HG02588 (cell line): ENCODE results near the gene DNAI1.
"Not testable (repeated sequence)": the region's sequence is repeated elsewhere in the genome, so short reads cannot be mapped to it uniquely, and the experiment has no call there.

Source experiments
- ATAC-seq: cut with Tn5 transposase; IDR thresholded peaks from one replicate; pipeline ENCODE4 v1.9.1; 2021; ENCODE audit warnings: mild to moderate bottlenecking, moderate library complexity; ENCODE audit not compliant: unreplicated experiment

The DNAI1 gene

GRCh38 chr9:34450644-34451043 is 8.0 kb upstream of the DNAI1 start:
- no peak for ATAC-seq

DNA sequence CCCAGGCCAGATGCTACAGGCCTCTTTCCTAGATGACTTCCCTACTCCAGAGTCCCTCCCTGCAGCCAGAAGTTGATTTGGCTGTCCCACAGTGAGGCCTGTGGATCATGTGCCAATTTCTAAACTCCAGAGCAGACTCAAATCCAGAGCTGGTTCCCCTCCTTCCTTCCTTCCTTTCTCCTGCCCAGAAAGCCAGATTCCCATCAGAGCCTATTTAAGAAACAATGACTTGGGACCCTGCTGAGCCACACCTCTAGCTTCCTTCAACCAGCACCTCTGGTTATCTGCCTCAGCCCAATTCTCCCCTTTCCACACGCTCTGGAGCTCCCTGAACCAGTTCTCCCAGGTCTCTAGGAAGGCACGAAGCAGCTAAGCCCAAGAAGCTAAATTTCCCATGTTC is 7.5 kb upstream of the DNAI1 start:
- ATAC-seq = no peak

GRCh38 chr9:34451545-34451944 is 7.1 kb upstream of the DNAI1 start:
- ATAC-seq = no peak

DNA sequence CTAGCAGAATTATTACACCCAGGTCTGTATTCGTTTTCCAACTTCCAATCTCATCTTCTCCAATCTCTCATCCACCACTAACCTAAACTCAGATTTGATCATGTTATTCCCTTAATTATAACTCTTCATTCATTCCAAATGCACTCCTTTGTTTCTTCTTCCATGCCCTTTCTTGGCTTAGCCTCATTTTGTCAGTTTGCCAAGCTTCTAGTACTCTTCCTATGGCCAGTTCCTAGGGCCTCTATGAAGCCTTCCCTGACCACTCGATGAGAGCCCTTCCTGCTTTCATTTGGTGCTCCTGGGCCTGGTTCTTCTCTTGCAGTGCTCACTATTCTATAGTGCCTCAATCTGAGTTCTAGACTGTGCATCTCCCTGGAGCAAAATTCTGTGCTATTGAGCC is 6.0 kb upstream of the DNAI1 start:
- ATAC-seq = no peak

GRCh38 chr9:34454571-34455065 is 4.0 kb upstream of the DNAI1 start:
- no peak for ATAC-seq

DNA sequence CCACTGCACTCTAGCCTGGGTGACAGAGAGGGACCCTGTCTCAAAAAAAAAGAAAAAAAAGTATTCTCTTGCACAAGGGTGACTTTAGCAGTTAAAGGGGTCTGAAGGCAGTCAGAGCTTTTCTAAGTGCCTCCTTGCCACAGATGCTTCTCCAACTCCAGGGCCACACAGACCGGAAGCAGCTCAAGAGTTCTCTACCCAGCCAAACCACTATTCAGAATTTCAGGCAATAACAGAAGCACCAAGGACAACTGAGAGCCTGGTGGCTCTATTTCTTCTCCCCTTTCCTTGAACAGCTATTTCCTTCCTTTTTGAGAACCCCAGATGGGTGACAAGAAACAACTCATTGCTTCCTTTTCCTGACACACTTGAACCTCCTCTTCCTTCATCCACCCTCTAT is 2.5 kb upstream of the DNAI1 start:
- ATAC-seq = no peak

DNA sequence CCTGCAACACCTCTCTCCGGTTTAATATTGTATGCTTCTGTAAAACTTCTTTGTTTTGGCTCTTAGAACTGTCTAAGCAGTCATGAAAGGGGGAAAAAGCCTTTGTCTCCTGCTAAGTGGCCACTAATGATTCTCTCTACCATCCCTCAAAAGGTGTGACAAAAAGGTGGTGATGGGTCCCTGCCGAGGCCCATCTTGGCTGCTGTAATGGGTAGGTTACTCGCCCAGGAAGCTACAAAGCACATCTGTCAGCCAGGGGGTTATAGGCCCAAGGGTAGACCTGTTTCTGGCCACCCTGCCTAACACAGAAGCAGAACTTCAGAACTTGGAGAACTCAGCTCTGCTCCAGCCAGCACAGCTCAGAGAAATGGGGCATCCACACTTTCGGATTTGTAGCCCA is 1.9 kb upstream of the DNAI1 start:
- no peak for ATAC-seq

- no peak for ATAC-seq
Measured at GRCh38 chr9:34457266-34458012, 1.2 kb upstream of the DNAI1 start.

GRCh38 chr9:34458959-34459340 is 345 bp downstream of the DNAI1 start:
- no peak for ATAC-seq

DNA sequence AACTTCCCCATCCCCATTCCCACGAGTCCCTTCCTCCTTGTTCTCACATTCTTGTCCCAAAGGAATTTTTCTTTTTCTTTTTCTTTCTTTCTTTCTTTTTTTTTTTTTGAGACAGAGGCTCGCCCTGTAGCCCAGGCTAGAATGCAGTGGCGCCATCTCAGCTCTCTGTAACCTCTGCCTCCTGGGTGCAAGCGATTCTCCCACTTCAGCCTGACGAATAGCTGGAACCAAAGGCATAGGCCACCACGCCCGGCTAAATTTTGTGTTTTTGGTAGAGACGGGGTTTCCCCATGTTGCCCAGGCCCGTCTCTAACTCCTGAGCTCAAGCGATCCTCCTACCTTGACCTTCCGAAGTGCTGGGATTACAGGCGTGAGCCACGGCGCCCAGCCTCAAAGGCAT is 751 bp downstream of the DNAI1 start:
- no peak for ATAC-seq

- ATAC-seq = no peak
Measured at GRCh38 chr9:34459941-34460340, 1.3 kb downstream of the DNAI1 start.

DNA sequence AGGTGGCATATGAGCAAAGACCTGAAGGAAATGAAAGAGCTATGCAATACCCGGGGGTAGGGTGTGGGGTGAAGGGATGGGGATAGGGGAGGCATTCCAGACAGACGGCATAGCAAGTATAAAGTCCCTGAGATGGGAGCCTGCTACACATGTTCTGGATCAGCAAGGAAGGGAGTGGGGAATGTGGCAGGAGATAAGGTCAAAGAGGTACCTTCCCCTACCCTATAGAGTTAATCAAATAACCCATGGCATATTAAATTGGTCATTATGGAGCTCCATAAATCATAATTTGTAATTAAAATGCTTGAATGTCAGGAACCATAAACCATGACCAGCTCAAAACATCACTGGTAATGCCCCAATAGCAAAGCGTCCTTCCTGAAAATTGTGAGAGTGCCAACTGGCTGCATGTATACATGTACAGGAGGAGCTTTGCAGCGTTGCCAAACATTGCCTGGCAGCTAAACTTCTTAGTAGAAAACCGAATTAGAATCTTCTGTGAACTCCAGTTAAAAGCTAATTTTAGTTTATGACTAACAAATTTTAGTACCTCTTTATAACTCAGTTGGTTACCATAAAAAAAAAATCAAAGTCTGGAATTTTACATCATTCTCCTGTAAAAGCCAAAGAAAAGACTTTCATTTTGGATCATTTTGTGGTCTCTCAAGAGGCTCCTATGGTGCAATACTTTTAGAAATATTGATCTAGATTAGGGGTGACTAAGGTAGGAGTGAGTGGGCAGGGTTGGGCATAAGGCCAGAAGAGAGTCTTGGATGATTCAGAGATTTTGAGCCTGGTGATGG is 4.7 kb downstream of the DNAI1 start:
- ATAC-seq = no peak

DNA sequence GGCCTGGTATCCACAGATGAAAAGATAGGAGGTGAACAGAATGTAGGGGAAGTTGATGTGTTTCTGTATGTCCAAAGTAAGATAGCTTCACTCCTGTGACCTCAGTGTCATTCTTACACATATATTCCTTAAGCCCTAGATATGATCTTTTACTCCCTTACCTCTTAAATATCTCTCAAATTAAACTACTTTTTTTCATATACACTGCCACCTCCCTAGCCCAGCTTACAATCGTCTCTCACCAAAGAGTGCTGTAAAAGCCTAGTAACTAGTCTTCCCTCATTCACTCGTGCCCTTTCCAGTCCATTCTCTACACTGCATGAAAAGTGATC is 5.3 kb downstream of the DNAI1 start:
- no peak for ATAC-seq

DNA sequence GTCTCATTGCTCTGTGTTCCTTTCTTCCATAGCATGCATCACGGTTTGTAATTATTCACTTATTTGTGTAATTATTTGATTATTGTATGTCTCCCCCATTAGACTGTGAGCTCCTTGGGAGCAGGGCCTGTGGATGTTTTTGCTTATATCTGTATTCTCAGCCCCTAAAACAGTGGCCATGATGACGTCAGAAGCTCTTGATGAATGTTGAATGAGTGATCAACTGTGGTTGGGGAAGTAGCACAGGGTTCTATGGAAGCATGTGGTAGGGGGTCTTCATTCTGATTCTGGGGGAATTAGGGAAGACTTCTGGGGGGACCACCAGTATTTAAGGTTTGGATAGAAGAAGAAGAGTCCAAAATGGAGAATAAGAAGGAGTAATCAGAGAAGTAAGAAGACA is 6.0 kb downstream of the DNAI1 start:
- ATAC-seq = no peak

DNA sequence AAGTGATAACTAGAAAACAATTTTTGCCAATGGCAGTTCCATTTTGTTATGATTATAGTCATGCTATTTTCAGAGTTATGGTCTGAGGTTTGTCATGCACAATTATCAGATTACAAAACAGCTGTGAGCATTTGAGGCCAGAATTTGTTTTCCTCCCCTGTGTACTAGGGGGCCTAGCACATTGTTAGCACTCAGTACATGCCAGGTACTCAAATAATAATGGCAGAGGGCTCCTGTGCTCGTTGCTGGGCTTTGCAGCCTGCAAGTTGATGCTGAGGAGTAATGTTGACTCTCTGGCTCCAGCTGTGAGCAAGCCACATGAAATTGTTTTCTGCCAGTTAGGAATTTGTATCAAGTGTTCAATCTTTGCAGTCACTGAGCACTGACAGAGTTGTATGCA is 6.9 kb downstream of the DNAI1 start:
- ATAC-seq = no peak

DNA sequence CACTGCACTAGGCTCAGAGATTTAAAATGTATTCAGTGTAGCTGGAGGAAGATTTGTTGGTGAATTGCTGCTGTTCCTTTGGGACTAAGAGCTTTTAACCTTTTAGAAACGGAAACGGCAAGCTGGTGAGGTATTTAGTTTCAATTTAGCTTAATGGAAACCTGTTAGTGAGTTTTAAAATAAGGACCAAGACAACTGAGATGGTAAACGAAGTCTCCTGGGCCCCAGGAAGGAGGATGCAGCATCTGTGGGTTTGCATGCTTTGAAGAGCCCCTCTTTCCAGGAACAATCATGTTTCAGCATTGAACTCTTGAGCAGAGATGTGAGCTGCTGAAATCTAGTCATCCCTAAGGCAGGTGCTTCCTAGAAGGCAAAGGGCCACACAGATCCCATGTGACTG is 16.5 kb downstream of the DNAI1 start:
- ATAC-seq = no peak

DNA sequence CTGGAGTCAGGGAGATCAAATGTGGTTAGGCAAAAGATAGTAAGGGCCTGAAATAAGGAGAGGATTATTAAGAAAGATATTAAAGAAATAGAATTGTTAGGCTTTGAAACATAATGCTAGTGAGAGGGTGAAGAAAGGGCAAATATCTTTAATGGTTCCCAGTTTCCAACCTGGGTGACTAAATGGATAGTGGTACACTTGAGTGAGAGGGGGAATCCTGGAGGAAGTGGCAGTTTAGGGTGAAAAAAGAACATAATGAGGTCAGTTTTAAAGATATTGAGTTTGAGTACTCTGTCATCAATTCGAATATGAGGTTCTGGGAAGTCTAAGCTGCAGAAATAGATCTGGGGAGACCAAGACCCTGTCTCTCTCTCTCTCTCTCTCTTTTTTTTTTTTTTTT is 18.9 kb downstream of the DNAI1 start:
- no peak for ATAC-seq

DNA sequence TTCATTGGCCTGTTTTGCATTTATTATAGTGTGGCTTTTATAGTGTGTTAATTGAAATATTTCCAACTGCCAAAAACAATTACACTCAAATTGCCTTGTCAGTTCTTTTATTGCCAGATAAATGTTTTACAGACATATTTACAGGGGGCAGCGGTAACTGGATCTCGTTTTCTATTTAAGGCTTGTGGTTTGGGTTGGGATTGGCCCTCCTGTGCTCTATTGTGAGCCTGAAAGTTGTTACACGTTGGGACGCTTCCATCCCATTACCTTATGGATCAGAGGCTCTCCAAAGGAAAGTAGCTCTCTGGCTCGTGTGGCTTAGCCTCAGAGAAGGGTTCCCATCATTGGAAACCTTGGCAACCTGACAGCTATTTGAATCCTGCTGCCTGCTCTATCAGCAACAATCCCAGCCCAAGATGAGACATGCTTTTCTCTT is 20.8 kb downstream of the DNAI1 start:
- no peak for ATAC-seq

DNA sequence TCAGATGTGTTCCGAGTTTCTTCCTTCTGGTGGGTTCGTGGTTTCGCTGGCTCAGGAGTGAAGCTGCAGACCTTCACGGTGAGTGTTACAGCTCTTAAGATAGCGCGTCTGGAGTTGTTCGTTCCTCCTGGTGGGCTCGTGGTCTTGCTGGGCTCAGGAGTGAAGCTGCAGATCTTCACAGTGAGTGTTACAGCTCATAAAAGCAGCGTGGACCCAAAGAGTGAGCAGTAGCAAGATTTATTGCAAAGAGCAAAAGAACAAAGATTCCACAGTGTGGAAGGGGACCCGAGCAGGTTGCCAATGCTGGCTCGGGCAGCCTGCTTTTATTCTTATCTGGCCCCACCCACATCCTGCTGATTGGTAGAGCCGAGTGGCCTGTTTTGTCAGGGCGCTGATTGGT is 23.0 kb downstream of the DNAI1 start:
- ATAC-seq = not testable (repeated sequence)

DNA sequence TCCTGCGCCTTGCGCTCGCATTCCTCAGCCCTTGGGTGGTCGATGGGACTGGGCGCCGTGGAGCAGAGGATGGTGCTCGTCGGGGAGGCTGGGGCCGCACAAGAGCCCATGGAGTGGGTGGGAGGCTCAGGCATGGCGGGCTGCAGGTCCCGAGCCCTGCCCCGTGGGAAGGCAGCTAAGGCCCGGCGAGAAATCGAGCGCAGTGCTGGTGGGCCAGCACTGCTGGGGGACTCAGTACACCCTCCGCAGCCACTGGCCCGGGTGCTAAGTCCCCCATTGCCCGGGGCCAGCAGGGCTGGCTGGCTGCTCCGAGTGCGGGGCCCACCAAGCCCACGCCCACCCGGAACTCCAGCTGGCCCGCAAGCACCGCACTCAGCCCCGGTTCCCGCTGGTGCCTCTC is 24.1 kb downstream of the DNAI1 start:
- ATAC-seq = not testable (repeated sequence)

- no peak for ATAC-seq
Measured at GRCh38 chr9:34484678-34485077, 26.1 kb downstream of the DNAI1 start.

DNA sequence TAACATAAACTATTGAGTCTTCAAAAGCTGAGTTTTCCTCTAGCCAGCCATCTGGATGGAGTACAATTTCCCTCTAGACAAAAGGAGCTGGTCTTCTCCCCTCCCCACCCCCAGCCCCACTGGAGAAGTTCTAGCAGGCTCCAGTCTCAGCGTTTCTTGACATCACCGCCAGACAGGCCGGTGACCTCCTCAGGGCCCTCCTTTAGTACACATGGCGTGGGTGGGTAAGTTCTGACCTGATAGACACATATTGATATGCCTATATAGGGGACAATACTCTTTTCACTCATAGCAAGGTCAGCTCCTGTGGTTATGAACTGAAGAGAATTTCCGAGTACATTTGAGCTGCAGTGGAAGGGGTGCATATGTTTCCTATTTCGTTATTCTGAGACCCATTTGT is 27.2 kb downstream of the DNAI1 start:
- ATAC-seq = no peak
